Type B pancreatic cell (in vitro differentiated cells): Measurements from ENCODE around the gene ZCCHC24. TPM values are rescaled to one million over a fixed set of nuclear protein-coding genes. Genes with fewer than 3 reads are reported as not detected.

Source experiments
- DNase-seq: peaks from one replicate; pipeline ENCODE4 v3.0.0; 2021; ENCODE audit warnings: mixed read lengths; ENCODE audit not compliant: unreplicated experiment; ENCODE audit errors: extremely low spot score
- H3K27ac Mint-ChIP-seq: 2 replicates; pipeline ENCODE4 v1.8.0; 2021; ENCODE audit warnings: mild to moderate bottlenecking, mixed read lengths
- H3K27me3 Mint-ChIP-seq: 2 replicates; pipeline ENCODE4 v1.8.0; 2021; ENCODE audit warnings: mixed read lengths
- H3K36me3 Mint-ChIP-seq: 2 replicates; pipeline ENCODE4 v1.8.0; 2021; ENCODE audit warnings: mixed read lengths
- H3K4me1 Mint-ChIP-seq: one replicate; pipeline ENCODE4 v1.8.0; 2021; ENCODE audit warnings: mixed read lengths; ENCODE audit not compliant: unreplicated experiment
- H3K4me3 Mint-ChIP-seq: 2 replicates; pipeline ENCODE4 v1.8.0; 2021; ENCODE audit warnings: mild to moderate bottlenecking, mixed read lengths
- H3K9me3 Mint-ChIP-seq: 2 replicates; pipeline ENCODE4 v1.8.0; 2021; ENCODE audit warnings: mixed read lengths
- total RNA-seq: library from RNA; stranded (reverse); gene quantifications from 2 replicates; pipeline ENCODE4 v1.2.1, GENCODE V29; 2021; ENCODE audit warnings: low replicate concordance
- TF ChIP-seq, protein P1 (sequence below): fragments of 200-600 bp; sonication (generic); conservative IDR thresholded peaks from 2 replicates; pipeline ENCODE4 v1.5.0; 2021; ENCODE audit warnings: antibody characterized with exemption, mild to moderate bottlenecking

Gene ZCCHC24
- total RNA-seq, 1 donor from 2014 or later, result 29.1 TPM

DNA sequence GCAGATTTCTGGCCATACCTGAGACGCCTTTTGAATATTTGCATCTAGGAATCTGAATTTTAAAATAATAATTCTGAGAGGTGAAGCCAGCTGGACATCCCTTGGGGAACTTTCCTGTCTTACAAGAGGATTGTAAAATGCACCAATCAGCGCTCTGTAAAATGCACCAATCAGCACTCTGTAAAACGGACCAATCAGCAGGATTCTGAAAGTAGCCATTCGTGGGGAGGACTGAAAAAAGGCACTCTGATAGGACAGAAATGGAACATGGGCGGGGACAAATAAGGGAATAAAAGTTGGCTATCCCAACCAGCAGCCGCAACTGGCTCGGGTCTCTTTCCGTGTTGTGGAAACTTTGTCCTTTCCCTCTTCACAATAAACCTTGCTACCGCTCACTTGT is 88.2 kb downstream of the ZCCHC24 start:
- no peaks in the 10 kb centered on the region for H3K4me1 Mint-ChIP-seq

DNA sequence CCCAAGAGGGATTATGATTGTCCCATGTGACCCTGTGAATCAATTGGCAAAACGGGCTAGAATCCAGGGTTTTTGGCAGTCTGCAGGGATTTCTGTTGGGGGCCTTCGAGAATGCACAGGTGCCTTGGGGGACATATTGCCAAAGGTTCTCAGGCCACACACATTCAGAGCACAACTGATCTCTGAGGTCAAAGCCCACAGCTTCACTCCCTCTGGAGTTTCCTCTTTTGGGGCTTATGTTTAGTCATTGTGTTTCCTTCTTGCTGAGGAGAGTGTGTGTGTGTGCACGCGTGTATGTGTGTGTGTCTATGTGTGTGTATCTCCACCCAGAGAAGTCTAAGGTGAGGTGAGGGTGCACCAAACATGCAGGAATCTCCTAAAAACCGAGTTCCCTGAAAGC is 89.3 kb downstream of the ZCCHC24 start:
- no peak overlapping the region for H3K27ac Mint-ChIP-seq
- DNase-seq, result no peak

More for the DNA sequence above, 88.2 kb downstream of the ZCCHC24 start:
- Mint-ChIP-seq H3K36me3 (peaks cover 39% of the 10 kb centered on the region), H3K4me3 (no peak overlapping the region), H3K27me3 (no peaks in the 10 kb centered on the region), H3K9me3 (no peaks in the 10 kb centered on the region), H3K27ac (no peak overlapping the region)
- TF ChIP-seq, protein P1, sequence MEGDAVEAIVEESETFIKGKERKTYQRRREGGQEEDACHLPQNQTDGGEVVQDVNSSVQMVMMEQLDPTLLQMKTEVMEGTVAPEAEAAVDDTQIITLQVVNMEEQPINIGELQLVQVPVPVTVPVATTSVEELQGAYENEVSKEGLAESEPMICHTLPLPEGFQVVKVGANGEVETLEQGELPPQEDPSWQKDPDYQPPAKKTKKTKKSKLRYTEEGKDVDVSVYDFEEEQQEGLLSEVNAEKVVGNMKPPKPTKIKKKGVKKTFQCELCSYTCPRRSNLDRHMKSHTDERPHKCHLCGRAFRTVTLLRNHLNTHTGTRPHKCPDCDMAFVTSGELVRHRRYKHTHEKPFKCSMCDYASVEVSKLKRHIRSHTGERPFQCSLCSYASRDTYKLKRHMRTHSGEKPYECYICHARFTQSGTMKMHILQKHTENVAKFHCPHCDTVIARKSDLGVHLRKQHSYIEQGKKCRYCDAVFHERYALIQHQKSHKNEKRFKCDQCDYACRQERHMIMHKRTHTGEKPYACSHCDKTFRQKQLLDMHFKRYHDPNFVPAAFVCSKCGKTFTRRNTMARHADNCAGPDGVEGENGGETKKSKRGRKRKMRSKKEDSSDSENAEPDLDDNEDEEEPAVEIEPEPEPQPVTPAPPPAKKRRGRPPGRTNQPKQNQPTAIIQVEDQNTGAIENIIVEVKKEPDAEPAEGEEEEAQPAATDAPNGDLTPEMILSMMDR, result no peak
- DNase-seq, result no peak

DNA sequence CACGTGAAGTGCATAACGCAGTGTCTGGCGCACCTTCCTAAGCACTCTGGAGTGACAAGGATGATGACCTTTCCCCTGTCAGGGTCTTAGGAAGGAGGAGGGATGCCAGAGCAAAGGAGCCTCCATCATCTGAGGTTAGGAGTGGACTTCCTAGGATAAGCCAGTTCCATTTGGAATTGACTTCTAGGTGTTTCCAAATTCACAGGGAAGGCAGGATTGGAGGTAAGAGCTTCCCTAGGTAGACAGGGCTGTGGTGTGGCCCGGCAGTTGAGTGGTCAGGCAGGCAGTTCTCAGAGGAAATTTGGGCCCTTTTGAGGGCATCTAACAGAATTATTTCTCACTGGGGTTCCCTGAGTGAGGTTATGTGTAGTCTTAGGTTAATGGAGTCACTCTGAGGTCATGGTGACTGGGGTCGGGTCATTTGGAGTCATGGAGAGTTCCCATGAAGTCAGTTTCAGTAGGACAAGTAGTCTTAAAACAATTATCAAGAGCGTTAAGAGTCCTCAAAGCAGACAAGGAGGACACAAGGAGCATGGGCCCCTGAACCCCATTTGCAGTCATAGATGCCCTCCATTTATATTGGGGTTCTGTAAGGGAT is 89.9 kb downstream of the ZCCHC24 start:
- H3K36me3 Mint-ChIP-seq, result peaks cover 40% of the 10 kb centered on the region

More for the DNA sequence above, 89.3 kb downstream of the ZCCHC24 start:
- Mint-ChIP-seq H3K4me1 (no peaks in the 10 kb centered on the region), H3K27me3 (no peaks in the 10 kb centered on the region), H3K4me3 (no peak overlapping the region), H3K36me3 (peaks cover 40% of the 10 kb centered on the region), H3K9me3 (no peaks in the 10 kb centered on the region)
- TF ChIP-seq, protein P1, result no peak

DNA sequence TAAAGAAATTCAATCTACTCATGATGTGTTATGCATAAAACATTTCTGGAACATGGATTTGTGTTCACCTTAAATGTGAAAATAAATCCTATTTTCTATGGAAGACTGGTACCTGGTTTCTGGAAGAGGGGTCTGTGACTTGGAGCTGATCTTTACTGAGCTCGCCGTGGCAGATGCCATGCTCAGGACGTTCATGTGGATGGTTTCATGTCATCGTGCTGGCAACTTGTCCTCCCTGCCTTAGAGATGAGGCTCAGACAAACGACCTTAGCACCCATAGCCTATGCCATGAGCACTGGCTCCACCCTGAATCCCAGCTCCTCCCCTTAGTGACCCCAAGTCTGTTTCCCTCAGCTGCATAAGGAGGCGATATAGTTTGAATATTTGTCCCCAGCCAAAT is 90.8 kb downstream of the ZCCHC24 start:
- no peak for DNase-seq
- no peak overlapping the region for H3K4me3 Mint-ChIP-seq
- TF ChIP-seq, protein P1, result no peak
- H3K27ac Mint-ChIP-seq, result no peak overlapping the region
- peaks cover 45% of the 10 kb centered on the region for H3K36me3 Mint-ChIP-seq
- H3K4me1 Mint-ChIP-seq, result peaks cover 5% of the 10 kb centered on the region
- H3K27me3 Mint-ChIP-seq, result no peaks in the 10 kb centered on the region
- H3K9me3 Mint-ChIP-seq, result no peaks in the 10 kb centered on the region

More for the DNA sequence above, 89.9 kb downstream of the ZCCHC24 start:
- TF ChIP-seq, protein P1, result no peak
- no peak for DNase-seq
- Mint-ChIP-seq H3K9me3 (no peaks in the 10 kb centered on the region), H3K4me1 (no peaks in the 10 kb centered on the region), H3K27ac (no peak overlapping the region), H3K4me3 (no peak overlapping the region), H3K27me3 (no peaks in the 10 kb centered on the region)

DNA sequence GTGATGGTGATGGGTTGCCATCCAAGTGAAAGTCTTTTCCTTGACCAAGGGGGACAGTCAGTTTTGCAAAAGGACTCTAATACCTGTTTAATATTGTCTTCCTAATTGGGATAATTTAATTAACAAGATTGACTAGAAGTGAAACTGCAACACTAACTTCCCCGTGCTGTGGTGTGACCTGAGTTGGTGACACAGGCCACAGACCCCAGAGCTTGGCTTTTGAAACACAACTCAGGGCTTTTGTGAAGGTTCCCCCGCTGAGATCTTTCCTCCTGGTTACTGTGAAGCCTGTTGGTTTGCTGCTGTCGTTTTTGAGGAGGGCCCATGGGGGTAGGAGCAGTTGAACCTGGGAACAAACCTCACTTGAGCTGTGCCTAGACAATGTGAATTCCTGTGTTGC is 91.3 kb downstream of the ZCCHC24 start:
- H3K36me3 Mint-ChIP-seq, result peaks cover 45% of the 10 kb centered on the region
- no peaks in the 10 kb centered on the region for H3K9me3 Mint-ChIP-seq
- no peaks in the 10 kb centered on the region for H3K27me3 Mint-ChIP-seq
- DNase-seq, result no peak
- TF ChIP-seq, protein P1, result no peak
- no peak overlapping the region for H3K4me3 Mint-ChIP-seq
- H3K4me1 Mint-ChIP-seq, result peaks cover 5% of the 10 kb centered on the region
- no peak overlapping the region for H3K27ac Mint-ChIP-seq
